EH (cell line): ENCODE results near the gene NEDD4L.
A peak's percentile ranks its signal among the peaks of the same experiment; 100 is the strongest.
"Not testable (repeated sequence)": the region's sequence is repeated elsewhere in the genome, so short reads cannot be mapped to it uniquely, and the experiment has no call there.

Experiments used
- DNase-seq: peaks from one replicate; pipeline ENCODE4 v3.0.0-alpha.2; 2015; ENCODE audit warnings: low read depth

NEDD4L gene

DNA sequence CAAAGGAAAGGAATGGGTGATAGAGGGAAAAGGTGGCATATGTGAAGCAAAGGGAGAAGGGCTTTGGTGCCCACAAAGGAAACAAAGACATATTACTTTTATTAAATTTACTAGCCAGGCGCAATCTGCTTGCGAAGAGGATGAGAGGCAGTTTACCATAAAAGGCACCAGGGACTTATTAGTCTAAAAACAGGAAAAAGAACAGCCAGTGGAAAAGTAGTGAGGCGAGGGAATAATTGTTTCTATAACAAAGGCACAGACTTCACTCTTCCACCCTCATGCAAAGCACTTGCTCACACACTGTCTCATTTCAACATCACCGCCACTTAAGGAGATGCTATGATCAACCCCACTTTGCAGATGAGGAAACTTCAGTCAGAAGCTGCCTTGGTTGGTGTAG is 374.3 kb downstream of the NEDD4L start:
- no peak for DNase-seq

DNA sequence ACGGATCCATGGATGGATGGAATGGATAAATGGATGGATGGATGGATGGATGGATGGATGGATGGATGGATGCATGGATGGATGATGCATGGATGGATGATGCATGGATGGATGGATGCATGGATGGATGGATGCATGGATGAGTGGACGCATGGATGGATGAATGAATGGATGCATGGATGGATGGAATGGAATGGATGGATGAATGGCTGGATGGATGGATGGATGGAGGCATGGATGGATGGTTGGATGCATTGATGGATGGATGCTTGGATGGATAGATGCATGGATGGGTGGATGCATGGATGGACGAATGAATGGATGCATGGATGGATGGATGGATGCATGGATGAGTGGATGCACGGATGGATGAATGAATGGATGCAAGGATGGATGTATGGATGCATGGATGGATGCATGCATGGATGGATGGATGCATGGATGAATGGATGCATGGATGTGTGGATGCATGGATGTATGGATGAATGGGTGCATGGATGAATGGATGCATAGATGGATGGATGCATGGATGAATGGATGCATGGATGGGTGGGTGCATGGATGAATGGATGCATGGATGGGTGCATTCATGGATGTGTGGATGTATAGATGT is 375.7 kb downstream of the NEDD4L start:
- DNase-seq = no peak

DNA sequence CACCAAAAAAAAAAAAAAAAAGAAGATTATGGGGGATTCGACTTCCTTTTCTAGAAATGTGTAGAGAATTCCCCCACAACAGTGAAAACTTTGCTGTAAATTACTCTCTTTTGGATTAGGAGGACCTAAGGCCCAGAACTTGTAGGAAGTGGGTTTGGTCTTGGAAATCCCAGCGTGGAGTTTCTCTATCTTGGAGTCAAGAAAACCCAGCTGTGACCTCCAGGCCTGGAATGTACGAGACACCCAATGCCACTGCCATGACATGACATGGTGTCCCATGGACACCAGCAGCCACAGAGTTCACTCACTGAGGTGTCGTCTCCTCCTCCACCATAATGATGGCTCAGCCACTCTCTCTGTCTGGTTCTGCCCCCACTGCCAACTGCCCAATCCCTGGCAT is 382.6 kb downstream of the NEDD4L start:
- no peak for DNase-seq

DNA sequence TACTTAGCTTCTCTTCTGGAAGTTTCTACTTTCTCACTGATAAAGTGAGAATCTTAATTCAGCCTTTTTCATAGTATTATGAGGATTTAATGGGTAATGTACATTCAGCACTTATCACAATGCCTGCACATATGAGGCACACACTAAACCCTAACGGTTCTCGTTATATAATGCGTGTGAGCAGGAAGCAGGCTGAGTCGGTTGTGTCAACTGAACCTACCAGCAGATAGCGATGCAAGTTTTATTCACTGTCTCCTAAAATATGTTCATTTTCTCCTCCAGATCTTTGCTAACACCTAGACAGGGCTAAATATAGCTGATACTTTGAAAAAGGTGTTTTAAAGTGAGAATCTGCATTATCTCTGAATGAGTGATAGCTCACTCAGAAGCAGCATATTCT is 383.3 kb downstream of the NEDD4L start:
- no peak for DNase-seq

DNA sequence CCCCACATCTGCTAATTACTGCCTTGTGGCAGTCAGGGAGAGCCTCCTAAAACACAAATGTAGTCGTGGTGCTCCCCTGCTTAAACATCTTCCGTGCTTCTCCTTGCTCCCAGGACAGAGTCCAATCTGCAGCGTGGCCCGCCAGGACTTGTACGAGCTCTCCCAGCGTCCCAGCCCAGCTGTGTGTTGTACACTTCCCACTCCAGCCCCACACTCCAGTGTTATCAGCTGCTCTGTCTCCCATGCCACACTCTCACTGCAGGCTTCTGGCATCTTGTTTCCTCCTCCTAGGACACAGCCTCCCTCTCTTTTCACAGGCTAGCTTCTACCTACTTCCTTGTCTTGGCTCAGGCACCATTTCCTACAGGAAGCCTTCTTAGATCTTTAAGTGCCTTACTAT is 385.4 kb downstream of the NEDD4L start:
- DNase-seq = no peak

DNA sequence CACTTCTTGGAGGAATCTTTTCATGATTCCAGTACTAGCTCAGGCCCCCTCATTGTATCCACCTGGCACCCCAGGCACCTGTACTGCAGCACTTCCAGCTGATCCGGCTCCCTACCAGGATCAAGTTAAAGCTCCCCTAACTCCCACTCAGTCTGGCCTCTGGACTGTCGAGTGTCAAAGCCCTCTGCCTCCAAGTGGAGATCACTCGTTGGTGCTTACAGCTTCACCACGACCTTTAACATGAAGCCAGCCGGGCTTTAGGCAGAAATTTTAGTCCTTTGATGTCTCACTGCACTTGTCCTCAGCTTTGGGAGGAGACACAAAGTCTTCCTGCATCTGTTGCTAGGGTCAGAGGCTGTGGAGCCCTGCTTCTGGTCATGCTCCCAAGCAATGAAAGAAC is 387.2 kb downstream of the NEDD4L start:
- DNase-seq = no peak

DNA sequence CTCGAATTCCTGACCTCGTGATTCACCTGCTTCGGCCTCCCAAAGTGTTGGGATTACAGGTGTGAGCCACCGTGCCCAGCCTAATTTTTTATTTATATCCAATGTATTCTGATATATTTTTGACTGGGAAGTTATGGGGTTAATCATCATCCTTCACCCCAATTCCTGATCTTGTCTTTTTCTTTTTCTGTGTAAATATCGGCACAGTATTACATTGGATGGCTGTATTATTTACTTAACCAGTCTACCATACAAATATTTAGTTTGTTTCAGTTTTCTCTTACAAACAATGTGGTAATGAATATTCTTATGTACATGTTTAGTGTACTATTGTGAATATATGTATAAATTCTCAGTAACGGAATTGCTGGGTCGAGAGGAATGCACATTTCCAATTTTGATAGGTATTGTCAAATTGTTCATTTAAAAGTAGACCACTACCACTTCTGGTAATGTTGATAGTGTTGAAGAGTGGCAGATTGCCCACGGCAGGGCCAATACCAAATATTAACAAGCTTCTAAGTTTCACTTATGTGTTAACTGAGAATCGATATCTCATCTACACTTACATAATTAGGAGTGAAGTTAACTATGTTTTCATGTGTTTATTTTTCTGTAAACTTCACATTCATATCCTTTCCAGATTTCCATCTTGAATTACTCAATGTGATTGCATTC is 388.2 kb downstream of the NEDD4L start:
- no peak for DNase-seq

DNA sequence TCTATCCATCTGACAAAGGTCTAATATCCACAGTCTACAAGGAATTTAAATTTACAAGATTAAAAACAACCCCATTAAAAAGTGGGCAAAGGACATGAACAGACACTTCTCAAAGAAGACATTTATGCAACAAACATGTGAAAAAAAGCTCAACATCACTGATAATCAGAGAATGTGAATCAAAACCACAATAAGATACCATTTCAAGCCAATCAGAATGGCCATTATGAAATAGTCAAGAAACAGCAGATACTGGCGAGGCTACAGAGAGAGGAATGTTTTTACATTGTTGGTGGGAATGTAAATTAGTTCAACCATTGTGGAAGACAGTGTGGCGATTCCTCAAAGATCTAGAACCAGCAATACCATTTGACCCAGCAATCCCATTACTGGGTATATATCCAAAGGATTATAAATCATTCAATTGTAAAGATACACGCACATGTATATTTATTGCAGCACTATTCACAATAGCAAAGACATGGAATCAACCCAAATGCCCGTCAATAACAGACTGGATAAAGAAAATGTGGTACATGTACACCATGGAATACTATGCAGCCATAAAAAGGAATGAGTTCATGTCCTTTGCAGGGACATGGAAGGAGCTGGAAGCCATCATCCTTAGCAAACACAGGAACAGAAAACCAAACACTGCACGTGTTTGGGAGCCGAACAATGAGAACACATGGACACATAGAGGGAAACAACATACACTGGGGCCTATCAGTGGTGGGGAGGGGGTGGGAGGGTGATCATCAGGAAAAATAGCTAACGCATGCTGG is 391.4 kb downstream of the NEDD4L start:
- DNase-seq = not testable (repeated sequence)

DNA sequence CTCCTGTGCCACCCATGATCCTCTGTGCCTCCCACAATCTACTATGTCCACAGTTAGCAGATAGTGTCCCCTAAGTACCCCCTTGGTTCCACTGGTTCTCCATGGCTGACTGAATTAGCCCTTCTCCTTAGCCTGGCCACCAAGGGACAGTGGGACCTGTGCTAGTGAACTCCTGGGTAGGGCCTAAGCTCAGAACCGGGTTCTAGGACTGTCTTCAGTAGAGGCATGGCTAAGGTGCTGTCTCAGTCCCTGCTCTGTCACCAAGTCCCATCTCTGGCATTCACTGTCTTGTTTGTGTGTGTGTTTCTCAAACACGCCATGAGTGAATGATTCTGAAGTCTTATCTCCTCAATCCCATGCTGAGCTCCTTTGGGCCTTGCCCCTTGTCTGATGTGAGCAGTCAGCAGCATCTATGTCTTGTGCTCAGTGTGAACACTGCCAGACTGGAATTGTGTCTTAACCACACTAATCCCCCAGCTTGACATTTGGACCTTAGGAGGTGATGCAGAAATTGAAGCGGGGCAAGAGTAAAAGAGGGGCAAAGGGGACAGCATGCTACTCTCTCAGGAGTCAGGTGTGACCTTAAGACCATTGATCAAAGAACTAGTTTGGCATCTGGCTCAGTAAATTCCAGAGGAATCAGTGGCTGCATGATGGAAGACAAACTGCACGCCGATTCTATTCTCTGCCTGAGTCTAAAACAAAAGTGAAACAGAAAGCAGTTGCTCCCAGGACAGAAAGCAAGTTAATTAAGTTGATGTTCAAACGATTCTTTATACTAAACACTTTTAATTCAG is 394.3 kb downstream of the NEDD4L start:
- DNase-seq = peak; percentile 48

DNA sequence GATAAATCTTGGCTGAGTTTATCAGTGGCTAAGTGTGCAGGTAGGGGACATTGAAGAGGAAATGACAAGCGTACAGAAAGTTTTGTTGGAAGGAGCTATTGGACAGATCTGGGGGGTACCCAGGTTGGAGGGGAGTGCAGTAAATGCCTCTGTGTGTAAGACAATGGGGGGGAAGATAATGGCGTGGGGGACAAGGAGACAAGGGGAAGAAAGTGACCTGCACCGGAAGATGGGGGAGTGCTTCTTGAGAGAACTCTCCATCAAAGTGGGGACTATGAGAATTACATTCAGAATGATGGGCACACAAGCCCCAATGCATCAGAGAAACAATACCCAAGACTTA is 394.9 kb downstream of the NEDD4L start:
- no peak for DNase-seq

DNA sequence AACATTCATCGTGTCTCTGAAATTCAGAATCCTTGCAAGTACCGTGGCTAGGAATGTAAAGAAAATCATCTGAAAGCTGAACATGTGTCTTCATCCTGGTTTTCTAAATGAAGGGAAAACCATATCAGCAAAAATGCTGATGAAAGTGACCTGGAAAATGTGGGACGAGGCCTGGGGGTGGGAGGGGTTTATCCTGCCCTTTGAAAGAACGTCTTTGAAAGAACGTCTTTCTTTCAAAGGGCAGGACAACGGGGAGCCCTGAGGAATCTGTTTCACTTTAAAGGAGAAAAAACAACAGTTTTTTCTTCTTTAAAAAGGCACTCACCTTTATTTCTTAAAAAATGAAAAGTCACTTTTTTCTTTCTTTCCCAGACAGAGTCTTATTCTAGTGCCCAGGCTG is 399.6 kb downstream of the NEDD4L start:
- no peak for DNase-seq

DNA sequence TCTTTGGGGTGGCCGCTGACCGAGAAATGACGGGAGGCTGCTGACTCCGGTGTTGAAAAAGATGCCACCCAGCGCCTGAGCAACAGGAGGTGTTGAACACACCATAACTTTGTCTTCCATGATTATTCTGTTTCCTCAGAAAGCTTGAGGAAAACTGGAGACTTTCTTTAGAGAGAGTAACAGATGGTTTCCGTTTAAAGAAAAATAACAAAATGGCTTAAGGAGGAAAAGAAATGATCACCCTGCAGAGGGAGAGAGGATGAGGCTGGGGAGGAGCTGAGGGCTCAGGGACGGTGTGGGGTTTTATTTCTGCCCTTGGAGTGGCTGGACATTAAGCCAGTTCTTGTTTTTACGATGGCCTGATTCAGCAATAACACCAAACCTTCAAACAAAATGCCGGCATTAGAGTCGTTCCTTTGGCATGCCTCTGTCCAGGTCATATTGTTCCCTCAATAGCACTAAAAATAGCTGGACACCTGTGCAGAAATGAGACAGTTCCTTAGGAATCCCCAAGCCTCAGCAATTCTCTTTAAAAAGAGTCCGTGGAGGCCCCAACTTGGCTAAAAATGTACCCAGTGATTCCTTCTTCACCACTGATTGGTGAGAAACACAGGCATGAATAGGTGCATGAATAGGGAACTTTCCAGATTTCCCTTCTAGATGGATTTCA is 402.5 kb downstream of the NEDD4L start:
- DNase-seq = no peak

DNA sequence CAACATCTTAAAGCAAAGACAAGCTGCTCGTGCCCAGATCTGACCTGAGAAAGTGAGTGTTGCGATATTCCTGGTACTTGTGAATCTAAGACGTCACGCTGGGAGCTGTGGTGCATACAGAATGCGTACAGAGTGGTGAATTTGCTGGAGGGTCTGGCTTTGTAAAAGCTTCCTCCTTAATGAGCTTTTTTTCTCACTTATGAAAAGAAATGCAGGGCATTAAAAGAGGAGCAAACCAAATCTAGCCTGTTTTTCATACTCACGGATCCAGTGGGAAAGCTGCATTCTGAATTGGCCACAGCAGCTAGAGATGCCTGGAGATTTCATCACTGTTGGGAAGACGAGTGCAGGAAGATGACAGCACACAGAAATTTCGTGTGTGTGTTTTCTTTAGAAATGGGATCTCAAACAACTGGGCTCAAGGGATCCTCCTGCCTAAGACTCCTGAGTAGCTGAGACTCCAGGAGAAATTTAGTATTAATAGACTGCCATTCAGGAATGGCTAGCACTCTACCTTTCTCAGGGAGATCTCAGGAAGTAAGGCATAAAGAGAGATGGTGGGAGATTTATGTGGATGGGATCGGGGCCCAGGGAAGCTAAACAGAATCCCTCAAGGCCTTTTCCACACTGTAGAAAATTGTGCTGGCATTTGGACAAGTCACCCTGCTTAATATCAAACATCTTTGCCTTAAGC is 403.5 kb downstream of the NEDD4L start:
- peak; percentile 63 for DNase-seq

DNA sequence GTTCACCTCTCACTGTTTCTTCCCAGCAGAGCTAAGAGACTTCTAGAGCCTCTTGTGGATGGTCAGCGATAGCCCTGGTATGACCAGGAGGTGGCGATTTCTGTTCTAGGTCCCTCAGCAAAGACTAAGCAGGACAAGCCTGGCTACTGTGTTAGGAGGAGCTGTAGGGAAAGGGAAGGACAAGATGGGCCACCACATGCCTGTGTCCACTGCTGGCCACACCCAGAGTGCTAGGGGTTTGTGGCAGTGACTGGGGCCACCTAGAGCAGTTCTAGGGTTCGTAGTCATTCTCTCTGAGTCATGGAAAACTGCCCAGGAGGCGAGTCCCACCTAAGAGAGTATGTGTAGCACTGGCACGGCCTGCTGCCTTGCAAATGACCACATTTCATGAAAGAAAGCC is 405.4 kb downstream of the NEDD4L start:
- DNase-seq = peak; percentile 21
